HG03280 (cell line): ENCODE measurements around the gene TUBB8.
"Not testable (repeated sequence)": the region's sequence is repeated elsewhere in the genome, so short reads cannot be mapped to it uniquely, and the experiment has no call there.

Source experiments
- ATAC-seq: cut with Tn5 transposase; IDR thresholded peaks from one replicate; pipeline ENCODE4 v1.9.1; 2021; ENCODE audit warnings: mild to moderate bottlenecking, moderate library complexity; ENCODE audit not compliant: unreplicated experiment

Gene TUBB8

DNA sequence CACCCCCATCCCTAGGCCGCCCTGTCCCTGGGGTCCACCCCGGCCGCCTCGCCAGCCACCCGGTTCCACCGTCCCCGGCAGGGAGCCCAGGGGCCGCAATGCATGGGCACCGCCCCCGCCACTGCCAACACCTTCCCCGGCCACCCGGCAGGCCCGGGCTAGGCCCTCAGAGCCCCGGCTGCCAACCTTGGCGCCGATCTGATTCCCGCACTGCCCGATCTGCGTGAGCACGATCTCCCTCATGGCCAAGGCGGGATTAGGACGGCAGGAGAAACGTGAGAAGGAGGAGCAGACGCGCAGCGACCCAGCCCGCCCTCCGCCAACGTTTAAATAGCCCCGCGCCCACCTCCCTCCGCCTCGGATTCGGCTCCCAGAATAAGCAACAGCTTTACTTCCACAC is at the start of gene TUBB8:
Gene TUBB8, minus strand, starts transcription at position 301 of the 400 bp plus-strand sequence. Its CDS starts 58 bp downstream, at position 243.
- no peak for ATAC-seq

DNA sequence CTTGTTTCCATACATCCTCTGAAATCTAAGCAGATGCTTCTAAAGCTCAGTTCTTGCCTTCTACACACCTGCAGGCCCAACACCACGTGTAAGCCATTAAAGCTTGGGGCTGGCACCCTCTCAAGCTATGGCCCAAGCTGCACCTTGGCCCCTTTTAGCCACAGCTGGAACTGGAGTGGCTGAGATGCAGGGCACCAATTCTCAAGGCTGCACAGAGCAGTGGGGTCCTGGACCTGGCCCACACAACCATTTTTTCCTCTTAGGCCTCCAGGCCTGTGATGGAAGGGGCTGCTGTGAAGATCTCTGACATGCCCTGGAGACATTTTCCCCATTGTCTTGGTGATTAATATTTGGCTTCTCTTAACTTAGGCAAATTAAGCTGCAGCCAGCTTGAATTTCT is 47.4 kb upstream of the TUBB8 start:
- ATAC-seq = no peak

DNA sequence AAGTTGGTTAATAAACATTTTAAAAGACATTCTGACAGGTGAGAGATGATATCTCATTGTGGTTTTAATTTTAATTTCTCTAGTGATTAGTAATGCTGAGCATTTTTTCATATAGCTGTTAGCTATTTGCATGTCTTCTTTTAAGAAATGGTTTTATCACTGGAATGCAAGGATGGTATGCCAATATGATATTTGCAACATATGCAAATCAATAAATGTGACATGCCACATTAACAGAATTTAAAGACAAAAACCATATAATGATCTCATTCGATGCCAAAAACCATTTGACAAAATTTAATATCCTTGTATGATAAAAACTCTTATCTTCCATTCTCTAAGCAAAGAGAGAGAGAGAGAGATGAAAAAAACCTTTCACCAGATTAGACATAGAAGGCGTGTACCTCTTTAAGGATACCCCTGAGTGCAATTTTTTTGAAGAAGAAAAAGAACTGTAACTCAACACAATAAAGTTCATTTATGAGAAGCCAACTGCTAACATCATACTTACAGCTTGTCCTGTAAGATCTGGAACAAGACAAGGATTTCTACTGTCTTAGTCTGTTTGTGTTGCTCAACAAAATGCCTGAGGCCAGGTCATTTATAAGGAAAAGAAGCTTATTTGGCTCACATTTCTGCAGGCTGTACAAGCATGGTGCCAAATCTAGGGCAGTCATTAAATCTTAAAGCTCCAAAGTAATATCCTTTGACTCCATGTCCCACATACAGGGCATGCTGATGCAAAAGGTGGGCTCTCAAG is 46.4 kb upstream of the TUBB8 start:
- ATAC-seq = no peak

DNA sequence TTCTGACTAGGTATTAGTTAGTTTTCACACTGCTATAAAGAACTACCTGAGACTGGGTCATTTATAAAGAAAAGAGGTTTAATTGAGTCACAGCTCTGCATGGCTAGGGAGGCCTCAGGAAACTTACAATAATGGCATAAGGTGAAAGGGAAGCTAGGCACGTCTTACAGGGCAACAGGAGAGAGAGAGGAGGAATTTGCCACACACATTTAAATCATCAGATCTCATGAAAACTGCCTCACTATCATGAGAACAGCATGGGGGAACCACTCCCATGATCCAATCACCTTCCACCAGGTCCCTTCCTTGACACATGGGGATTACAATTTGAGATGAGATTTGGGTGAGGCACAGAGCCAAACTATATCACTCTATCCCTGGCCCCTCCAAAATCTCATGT is 45.5 kb upstream of the TUBB8 start:
- ATAC-seq = no peak

DNA sequence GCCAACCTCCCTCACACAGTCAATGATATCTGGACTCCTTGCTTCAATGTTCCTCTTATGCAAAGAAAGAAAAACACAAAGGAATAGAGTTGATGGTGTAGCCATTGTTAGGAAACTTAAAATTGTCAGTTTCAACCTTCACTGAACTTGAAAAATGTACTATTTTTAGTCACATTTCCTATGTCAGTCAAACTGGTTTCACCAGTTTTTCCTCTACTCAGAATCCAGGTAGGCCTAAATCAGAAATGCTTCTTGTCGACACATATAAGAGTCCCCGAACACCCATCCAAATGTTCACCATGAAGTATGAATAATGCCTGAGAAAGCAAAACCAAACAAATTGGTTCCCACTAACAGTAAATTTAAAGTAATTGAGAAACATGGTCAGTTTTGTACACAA is 43.8 kb upstream of the TUBB8 start:
- ATAC-seq = no peak

DNA sequence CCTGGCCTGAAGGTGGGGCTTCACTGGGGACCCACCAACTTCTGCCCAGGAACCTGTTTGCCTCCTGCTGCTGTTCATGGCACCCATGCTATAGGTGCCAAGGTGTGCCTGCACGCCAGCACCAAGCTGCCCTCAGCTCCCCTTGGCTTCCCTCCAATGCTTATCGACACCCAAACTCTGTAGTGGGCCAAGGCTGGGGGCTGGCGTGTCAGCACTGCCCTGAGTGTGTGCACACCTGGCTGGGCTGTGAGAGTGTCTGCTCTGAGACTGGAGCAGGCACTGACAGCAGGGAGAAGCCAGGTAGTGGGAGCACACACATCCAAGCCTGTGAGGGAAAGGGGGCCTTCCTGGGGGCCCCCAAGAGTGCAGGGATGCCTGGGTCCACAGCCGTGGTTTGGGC is 43.1 kb upstream of the TUBB8 start:
- no peak for ATAC-seq

DNA sequence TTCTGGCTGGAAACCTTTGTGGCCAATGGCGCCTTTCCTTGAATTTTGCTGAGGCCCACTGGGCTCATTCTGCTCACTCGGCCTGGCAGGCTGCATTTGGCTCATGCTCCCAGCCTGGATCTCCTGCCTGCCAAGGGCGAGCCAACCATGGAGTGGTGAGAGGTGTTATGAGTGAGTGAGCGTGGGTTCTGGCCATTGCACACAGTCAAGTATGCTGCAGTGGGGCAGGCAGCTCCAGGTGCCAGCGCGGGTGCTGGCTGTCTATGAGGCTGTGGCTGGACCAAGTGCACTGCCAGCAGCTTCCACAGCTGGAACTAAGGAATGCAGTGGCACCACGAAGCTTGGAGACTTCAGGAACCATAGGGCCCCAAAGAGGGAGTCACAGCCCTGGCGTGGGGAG is 42.2 kb upstream of the TUBB8 start:
- ATAC-seq = no peak

DNA sequence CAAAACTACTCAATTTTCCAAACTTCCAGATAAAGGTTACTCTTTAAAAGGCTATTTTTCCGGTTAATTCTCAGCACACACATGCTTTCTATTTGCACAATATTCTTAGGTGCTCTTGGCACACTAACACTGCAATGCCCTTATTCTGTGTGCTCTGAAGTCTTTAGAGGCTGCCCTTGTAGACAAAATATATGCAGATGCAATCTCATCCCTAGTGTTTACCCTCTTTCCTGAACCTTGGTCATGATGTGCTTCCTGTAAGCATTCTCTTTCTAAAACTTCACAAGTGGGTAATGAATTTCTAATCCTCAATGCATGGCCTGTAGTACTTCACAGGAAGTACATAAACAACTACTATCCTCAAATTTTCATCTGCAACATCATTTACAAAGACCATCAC is 41.1 kb upstream of the TUBB8 start:
- ATAC-seq = no peak

DNA sequence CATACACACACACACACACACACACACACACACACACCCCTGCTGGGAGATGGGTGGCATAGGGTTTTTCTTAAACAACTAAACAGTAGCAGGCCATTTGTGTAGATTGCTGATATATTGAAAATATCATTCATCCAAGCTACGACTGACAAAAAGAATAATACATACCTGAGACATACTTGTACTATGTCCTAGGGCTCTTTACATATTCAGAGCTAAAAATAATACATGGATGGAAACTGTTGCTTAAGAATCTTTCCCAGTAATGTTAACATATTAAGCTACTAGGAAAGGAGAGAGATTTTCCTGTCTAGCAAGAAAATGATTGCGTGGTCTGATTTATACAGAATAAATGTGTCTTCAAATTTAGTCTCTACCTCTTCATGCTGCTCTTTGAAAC is 40.2 kb upstream of the TUBB8 start:
- no peak for ATAC-seq

DNA sequence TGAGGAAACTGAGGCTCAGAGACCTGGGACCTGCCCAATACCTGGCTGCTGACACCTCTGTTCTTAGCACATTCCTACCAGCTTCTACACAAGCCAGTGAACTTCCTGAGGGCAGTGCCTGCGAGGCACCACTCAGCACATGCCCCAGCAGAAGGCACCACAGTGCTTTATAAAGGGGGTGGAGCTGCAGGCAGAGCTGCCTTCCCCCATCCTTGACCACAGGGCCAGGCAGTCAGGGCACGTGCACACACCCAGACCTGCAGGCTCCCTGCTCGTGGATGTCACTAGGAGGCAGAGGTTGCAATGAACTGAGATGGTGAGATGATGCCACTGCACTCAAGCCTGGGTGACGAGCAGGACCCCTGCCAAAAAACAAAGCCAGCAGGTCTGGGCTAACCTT is 39.2 kb upstream of the TUBB8 start:
- no peak for ATAC-seq

DNA sequence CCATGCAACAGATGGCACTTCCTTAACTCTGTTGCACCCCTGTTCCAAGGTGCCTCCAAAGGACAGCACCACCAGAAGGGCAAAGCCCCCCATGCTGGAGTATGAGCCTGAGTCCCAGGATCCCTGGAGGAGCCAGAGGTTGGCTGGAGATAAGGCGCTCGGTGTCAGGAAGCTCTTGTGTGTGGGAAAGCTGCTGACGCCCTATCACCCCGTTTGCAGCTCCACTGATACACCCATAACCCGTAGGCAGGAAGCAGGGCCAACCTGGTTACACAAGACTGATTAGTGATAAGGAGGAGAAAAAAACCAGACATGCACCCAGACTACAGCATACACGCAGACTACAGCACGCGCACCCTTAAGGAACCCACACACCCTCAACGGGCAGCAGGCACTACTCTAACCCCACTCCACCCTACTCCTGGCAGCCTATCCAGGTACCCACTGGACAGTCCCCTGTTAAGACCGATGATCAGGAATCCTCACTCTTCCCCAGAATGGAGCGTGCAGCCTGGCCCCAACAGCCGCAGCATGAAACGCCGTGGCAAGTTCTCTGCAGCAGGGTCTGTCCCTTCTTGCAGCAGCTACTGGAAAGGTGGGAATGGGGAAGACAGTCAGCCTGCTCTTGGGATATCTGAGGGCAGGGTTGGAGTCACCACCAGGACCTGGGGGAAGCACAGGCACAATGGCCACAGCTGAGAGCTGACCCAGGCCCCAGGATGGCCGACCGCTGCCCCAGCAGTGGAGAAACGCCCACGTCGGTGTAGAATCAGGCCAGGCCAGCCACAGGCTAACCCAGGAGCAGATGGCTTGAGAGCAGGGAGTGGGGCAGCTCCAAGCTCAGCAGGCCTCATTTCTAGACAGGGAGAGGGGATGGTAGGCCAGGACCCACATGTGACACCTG is 38.3 kb upstream of the TUBB8 start:
- ATAC-seq = no peak

DNA sequence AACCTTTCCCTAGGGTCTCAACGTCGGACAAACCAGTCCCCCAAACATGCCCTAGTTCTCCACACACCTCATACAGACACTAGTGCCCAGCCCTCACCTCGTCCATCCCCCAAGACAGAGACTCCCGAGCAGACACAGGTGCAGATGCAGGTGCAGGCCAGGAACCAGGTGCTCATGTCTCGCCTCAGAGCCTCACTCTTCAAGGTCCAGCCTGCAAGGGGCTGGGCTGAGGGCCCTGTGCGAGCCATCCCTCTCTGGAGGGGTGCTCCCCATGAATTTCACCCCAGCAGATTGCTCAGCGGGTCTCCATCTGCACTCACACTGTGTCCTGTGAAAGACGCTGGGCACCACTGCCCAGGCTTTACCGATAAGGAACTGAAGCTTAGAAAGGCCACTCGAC is 36.9 kb upstream of the TUBB8 start:
- no peak for ATAC-seq

DNA sequence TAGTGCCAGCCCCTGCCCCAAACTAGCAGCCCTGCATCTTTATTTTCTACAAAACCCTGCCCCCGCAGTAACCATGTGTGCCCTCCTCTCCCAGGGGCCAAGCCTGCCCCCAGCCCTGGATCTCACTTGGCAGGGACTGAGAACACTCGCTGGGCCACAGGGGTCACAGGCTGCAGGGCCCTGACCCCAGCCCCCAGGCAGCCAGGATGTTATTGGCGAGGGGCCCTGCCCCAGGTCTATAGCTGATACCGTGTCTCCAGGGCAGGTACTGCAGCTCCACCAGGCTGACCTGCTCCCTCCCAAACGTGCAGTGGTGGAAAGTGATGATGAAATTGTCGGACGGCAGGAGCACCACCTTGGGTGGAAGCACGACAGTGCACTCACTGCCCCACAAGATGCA is 35.9 kb upstream of the TUBB8 start:
- no peak for ATAC-seq

DNA sequence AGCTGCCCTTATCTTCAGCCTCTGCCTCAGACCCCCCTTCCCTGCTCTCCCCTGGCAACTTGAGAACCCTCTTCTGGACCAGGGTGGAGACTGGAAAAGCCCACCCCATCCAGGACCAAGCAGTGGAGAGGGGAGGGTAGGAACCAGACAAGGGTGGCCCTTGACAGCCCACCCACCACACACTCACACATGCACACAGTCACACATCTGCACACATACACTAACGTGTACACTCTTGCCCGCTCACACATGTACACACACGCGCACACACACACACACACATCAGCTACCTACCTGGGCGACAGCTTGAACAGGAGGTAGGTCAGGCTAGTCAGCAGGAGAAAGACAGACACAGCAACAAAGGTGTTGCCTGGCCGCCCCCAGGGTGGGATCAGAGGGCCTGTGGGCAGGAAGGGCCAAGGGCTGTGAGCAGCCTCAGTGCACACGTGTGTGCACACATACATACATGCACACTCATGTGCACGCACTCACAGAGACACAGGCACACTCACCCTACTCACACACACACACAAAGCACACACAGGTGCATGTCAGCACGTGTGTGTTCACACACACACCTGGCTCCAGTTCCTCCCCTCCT is 34.9 kb upstream of the TUBB8 start:
- ATAC-seq = no peak

DNA sequence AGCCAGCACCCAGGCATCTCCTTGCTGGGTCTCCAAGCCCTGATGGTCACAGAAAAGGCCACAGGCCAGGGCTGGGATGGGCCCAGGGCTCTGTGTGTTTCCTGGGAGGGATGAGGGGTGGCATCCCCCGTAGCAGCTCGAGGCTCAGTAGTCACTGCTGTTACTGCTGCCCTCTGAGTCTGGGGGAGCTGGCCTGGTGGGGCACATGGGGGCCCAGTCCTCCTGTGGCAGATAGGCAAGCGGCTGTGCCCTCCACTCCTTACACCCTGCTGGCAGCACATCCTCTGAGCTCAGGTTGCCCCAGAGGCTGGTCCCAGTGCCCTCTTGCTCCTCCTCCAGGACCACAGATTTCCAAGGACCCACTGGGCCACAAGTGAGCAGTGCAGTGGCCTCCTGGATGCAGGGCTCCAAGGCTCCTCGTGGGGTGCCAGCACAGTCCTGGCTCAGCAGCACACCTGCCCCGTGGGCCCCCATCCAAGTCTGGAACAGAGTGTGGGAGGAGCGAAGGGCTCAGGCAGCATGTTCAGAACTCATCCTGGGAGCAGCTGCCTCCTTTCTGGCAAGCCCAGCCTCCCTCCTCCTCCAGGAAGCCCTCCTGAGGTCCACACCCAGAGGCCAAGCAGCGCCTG is 31.5 kb upstream of the TUBB8 start:
- no peak for ATAC-seq

DNA sequence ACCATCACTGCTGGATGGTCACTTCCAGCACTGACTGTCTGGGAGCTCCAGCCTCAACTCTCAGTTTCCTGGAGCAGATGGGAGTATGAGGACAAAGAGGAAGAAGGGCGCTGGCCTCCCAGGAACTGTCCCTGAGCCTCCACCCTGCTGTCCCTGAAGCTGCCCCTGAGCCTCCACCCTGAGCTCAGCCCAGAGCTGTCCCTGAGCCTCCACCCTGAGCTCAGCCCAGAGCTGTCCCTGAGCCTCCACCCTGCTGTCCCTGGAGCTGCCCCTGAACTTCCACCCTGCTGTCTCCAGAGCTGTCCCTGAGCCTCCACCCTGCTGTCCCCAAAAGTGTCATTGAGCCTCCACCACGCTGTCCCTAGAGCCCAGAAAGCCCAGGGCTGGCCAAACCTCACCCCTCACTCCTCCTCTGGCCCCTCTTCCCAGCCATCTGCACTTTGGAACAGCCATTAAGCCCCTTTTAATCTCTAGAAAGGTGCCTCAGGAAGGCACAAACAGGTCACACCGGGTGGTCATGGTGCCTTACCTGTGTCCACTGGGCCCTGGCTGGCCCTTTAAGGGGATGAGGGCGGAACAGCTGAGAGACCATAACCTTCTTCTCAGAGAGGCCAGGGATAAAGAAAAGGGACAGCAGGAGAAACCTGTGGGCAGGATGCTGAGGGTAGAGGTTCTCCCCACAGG is 30.6 kb upstream of the TUBB8 start:
- ATAC-seq = no peak

DNA sequence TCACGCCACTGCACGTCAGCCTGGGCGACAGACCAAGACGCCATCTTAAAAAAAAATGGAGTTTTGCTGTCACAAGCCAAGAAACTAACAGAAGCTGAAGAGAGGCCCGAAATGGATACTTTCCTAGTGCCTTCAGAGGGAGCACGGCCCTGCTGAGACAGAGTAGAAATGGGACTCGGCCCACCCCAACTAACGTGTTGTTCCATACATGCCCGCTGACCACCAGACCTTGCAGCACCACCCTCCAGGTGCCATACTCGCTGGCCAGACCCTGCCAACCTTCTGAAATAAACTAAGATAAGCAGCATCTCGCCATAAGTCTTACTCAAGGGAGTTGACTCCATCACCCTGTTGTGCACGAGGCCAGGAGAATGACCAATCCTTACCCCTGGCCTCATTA is 29.5 kb upstream of the TUBB8 start:
- no peak for ATAC-seq

DNA sequence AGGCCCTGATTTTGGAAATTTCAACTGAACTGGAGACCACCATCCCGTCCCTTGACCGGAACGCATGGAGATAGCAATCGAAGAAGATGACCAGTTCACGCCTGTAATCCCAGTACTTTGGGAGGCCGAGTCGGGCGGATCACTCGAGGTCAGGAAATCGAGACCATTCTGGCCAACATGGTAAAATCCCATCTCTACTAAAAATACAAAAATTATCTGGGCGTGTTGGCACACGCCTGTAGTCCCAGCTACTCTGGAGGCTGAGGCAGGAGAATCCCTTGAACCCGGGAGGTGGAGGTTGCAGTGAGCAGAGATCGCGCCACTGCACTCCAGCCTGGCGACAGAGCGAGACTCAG is 25.1 kb upstream of the TUBB8 start:
- not testable (repeated sequence) for ATAC-seq

DNA sequence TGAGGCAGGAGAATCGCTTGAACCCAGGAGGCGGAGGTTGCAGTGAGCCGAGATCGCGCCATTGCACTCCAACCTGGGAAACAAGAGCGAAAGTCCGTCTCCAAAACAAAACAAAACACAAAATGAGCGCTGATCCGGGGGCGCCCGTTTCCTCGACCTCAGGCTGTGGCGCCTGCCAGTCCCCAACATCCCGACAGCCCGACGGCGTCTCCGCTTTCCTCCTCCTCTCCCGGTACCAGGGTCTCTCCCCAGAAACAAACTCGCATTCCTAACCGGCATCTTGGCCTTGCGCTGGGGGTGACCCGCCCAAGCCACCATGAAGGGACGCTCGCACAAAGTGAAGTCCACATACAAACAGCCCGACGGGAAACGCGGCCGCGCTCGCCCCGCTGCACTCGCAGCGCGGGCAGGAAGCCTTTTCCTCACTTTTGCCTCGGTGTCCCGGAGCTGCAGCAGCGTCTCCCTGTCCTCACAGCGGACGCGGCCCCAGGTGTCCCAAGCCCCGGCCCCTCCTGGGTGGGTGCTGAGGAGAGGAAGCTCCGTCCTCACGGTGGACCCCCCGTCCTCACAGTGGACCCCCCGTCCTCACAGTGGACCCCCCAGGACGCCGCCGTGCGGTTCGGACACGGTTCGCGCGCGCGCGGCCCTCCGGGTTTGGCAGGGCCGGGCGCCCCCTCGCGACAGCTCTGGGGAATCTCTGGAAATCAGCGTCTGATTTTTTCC is 24.6 kb upstream of the TUBB8 start:
- not testable (repeated sequence) for ATAC-seq

DNA sequence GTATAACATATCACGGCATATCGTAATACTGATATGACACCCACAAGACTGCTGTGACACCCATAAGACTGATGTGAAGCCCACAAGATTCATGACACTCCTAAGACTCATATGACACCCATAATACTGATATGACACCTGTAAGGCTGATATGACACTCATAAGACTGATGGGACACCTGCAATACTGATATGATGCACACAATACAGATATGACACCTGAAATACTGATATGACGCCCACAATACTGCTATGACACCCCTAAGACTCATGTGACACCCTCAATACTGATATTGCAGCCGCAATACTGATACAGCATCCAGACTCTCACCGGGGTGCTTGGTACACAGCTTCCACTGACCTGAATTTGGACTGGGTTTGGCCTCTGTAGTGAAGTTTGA is 19.1 kb upstream of the TUBB8 start:
- ATAC-seq = not testable (repeated sequence)
